GM23338 (cell line): ENCODE measurements around the gene ERLEC1. TPM values are rescaled to one million over a fixed set of nuclear protein-coding genes. Genes with fewer than 3 reads are reported as not detected.

Experiments used
- microRNA-seq: library from miRNA; unstranded; fragments of <30 nt; microRNA quantifications from one replicate; pipeline ENCODE4, GENCODE V29; 2017
- polyA plus RNA-seq: library from polyadenylated mRNA; unstranded; fragments of >200 nt; fragmentation: Nextera tagmentation; extraction: Ambion mirVana; gene quantifications from 2 replicates; pipeline ENCODE4 v1.2.1, GENCODE V29; 2016
- small RNA-seq: library from RNA; depleted of rRNA; stranded (forward); fragments of <200 nt; gene quantifications from one replicate; pipeline ENCODE3, GENCODE V24; 2014; ENCODE audit warnings: low replicate concordance
- total RNA-seq: library from RNA; depleted of rRNA; stranded (reverse); fragments of >200 nt; shearing (Covaris generic); gene quantifications from 2 replicates; pipeline ENCODE4 v1.2.3, GENCODE V29; 2014; rRNA removed

Gene ERLEC1
- total and polyA plus RNA-seq, 2 experiments from 2014 or later: 35.0 to 41.2 TPM

Small RNAs within 50 kb of the gene (microRNA-seq; reads per million reads assigned to microRNA genes)
- not detected for gene MIR3682

Small RNAs within 50 kb of the gene (small RNA-seq; reads per million reads assigned to genes)
- gene MIR3682: not detected

Other genes starting within 250 kb of the ERLEC1 start
- gene CHAC2, start 19.2 kb upstream of the ERLEC1 start, total RNA-seq: 17.9 and 20.9 TPM in 2 replicates
- 25.8 and 27.1 TPM in 2 replicates for gene CHAC2, start 19.2 kb upstream of the ERLEC1 start, polyA plus RNA-seq
- gene ASB3, start 91 bp upstream of the ERLEC1 start, total RNA-seq: 28.9 and 30.5 TPM in 2 replicates
- 20.1 and 22.4 TPM in 2 replicates for gene ASB3, start 91 bp upstream of the ERLEC1 start, polyA plus RNA-seq
- gene GPR75, start 72.9 kb downstream of the ERLEC1 start, total RNA-seq: 2.3 and 4.1 TPM in 2 replicates
- 0.34 and 0.47 TPM in 2 replicates for gene GPR75, start 72.9 kb downstream of the ERLEC1 start, polyA plus RNA-seq
- 97.6 and 98.6 TPM in 2 replicates for gene PSME4, start 183.9 kb downstream of the ERLEC1 start, total RNA-seq
- 38.4 and 44.7 TPM in 2 replicates for gene PSME4, start 183.9 kb downstream of the ERLEC1 start, polyA plus RNA-seq